NCI-H748 treated with DMSO at 0.1 percent for 48 hours (cell line): ENCODE data around the gene RIMBP3C.
"Not testable (repeated sequence)": the region's sequence is repeated elsewhere in the genome, so short reads cannot be mapped to it uniquely, and the experiment has no call there.

Experiments
- DNase-seq: peaks from one replicate; lab custom pipeline; 2025; lab: John Stamatoyannopoulos, UW

RIMBP3C gene

DNA sequence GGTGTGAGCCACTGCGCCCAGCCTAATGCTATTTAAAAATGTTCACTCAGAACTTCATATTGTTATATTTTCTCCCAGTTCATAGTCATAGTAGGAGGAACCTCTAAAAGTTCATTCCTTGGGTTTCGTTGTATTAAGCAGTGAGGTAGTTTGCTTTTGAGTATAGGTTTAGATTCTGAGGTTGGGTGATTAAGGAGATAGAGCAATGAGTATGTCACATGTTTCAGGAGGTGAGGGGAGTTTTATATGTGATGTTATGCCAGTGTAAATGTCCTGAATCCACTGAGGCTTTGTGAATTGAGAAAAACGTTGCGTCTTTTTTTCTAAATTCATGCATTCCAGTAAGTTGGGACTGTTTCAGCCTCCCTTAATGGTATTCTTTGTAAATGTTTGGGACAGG is 20.4 kb upstream of the RIMBP3C start:
- no peak for DNase-seq

- DNase-seq = no peak
These were observed 19.1 kb upstream of the RIMBP3C start for GRCh38 chr22:21570398-21570797.

DNA sequence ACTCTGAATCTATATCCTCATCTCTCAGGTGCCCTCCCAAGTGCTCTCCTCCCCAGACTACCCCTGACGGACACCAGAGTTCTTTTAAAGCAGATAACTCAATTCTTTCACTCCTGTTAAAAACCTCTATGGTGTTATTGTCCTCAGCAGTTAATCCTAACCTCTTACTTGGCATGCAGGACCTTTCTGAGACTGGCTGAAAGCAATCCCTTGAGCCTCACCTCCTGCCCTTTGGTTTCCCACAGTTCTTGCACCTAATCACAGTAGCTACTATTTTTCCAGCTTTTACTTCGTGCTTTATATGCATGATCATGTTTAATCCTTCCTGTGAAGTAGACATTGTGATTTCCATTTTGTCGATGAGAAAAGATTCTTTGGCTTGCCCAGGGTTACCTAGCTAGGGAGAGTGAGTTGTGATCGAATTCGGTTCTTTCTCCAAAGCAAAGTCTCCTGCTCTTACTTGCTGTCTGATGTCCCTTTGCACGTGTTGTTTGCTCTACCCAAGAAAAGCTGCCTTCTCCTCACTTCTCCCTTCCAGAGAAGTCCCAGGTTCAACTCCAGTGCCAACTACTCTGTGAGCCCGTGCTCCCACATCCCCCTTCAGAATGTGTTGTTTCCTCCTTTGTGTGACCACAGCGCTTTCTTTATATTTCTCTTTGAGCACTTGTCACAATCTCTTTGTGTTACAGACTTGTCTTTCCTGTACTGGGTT is 18.4 kb upstream of the RIMBP3C start:
- DNase-seq = no peak

- DNase-seq = not testable (repeated sequence)
These were observed 17.8 kb upstream of the RIMBP3C start for GRCh38 chr22:21569076-21569427.

GRCh38 chr22:21568347-21569075 is 17.2 kb upstream of the RIMBP3C start:
- no peak for DNase-seq

GRCh38 chr22:21567456-21568346 is 16.4 kb upstream of the RIMBP3C start, which contains the start of gene UBE2L3:
Gene UBE2L3, plus strand, starts transcription at chr22:21567714. Its CDS starts 31 bp downstream, at chr22:21567745.
- peak; percentile 15 for DNase-seq

- DNase-seq = no peak
These were observed 13.2 kb upstream of the RIMBP3C start for GRCh38 chr22:21564411-21564810.

GRCh38 chr22:21563912-21564311 is 12.7 kb upstream of the RIMBP3C start:
- DNase-seq = no peak

GRCh38 chr22:21560657-21561056 is 9.4 kb upstream of the RIMBP3C start:
- not testable (repeated sequence) for DNase-seq

DNA sequence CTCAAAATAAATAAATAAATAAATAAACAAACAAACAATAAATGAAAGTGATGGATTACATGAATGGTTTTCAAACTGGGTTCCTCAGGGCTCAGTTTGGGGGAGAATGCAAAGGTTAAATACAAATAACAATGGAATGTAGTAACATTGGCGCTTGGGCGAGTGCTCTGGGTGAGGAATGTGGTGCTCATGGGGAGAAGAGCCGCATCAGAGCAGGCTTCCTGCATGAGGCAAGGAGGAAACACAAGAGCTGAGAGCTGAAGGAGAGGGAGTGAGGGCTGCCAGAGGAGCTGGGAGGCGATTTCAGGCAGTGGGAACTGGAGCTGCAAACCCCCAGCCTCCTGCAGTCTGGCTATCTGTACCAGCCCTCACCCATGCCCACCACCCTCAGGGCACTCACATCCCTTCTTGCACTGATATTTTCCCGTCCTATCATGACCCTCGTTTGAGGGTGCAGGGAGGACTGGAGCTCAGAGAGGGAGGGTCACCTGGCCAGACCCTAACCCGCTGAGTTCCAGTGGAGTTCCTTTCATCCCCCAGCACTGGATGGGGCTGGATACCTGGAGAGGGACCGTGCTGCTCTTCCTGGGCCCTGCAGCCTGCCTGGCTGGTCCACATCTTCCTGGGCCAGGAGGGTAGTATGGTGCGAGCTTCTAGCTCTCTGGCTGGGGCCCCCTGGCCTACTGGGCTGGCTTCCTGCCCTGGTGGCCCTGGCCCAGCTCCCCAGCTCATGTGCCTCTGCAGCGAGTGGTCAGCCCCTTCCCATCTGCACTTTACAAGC is 8.3 kb upstream of the RIMBP3C start:
- not testable (repeated sequence) for DNase-seq

GRCh38 chr22:21550678-21551047 is 598 bp downstream of the RIMBP3C start:
- DNase-seq = not testable (repeated sequence)

DNA sequence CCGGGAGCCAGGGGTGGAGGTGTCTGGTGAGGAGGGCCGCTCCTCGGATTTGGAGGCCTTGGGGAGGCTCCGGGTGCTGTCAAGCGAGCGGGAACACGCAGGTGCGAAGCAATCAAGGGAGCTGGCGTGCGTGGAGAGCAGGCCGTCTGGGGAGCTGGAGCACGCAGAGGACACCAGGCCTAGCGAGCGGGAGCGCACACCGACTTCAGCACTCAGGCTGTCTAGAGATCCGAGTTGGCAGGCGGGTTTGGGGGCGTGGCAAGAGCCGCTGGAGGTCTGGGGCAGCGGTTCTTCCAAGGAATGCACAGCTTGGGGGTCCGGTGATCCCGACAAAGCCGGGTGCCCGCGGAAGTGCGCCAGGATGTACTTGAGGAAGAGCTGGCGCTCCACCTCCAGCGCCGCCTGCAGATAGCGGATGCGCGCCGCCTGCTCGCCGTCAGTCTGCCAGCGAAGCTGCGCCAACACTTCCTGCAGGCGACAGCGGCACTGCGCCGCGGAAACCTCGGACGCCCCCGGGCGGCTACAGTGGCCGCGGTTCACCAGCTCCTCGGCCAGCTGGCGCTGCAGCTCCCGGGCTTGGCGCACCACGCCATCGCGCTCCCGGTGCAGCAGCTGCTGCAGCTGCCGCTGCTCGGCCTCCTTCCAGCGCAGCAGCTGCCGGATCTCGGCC is 1.1 kb downstream of the RIMBP3C start:
- DNase-seq = not testable (repeated sequence)

DNA sequence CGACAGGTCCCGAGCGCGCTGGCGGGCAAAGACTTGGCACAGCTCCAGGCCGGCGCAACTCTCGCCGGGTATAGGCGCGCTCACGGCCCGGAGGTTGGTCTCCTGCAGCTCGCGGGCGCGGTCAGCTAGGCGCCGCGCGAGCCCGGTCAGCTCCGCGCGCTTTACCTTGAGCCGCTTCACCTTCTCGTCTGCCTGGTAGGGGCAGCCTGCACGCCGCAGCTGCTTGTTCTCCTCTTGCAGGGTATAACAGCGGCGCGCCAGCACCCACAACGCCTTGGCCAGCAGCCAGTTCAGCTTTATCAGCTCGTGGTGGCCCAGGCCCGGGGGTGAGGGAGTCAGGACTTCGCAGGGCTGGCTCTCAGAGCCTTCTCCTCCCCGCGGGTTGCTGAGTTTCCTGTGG is 1.7 kb downstream of the RIMBP3C start:
- not testable (repeated sequence) for DNase-seq

DNA sequence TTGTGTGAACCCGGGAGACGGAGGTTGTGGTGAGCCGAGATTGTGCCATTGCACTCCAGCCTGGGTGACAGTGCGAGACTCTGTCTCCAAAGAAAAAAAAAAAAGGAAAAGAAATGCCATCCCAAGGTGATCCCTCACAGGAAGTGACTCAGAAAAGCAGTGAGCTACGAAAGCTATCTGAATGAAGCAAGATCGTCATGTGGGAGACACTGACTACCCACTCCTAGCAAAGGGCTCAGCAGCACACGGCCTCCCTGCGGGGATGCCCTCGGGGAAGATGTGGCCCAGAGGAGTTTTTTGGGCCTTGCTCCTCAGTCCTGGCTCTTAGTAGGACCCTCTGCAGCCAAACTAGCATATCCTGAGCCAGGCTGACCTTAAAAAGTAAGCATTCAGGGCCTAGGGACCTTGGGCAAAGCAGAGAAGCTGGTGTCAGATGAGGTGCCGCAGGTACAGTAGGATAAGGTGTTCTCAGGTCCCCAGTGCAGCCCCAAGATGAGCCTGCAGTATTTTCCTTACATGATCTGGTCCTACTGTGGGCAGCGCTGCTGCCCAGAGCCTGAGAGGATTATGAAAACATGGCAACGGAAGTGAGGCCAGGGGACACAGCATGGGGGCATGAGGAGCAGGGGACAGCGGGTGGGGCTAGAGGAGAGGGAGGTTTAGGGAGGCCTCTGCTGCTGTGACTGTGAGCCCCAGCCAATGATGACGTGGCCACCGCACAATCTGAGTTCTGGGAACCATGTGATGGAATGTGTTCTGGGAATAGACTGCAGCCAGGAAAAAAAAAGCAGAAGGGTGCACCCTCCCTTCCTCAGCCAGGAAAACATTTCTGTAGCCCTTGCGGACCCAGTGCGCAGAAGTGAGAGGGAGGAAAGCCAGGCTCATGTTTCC is 6.6 kb downstream of the RIMBP3C start:
- DNase-seq = not testable (repeated sequence)

DNA sequence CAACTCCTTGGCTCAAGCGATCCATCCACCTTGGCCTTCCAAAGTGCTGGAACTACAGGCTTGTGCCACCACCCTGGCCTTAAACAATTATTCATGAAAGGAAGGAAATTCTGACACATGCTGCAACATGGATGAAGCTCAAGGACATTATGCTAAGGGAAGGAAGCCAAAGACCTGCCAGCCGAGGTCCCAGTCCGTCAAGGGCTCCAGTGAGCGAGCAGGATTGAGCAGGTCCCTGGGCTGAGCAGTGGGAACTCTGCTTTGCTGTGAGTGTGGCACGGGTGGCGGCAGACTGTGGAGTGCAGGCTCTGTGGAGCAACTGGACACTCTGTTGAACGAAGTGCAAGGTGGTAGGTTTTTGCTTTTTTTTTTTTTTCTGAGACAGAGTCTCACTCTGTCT is 11.4 kb downstream of the RIMBP3C start:
- DNase-seq = not testable (repeated sequence)

DNA sequence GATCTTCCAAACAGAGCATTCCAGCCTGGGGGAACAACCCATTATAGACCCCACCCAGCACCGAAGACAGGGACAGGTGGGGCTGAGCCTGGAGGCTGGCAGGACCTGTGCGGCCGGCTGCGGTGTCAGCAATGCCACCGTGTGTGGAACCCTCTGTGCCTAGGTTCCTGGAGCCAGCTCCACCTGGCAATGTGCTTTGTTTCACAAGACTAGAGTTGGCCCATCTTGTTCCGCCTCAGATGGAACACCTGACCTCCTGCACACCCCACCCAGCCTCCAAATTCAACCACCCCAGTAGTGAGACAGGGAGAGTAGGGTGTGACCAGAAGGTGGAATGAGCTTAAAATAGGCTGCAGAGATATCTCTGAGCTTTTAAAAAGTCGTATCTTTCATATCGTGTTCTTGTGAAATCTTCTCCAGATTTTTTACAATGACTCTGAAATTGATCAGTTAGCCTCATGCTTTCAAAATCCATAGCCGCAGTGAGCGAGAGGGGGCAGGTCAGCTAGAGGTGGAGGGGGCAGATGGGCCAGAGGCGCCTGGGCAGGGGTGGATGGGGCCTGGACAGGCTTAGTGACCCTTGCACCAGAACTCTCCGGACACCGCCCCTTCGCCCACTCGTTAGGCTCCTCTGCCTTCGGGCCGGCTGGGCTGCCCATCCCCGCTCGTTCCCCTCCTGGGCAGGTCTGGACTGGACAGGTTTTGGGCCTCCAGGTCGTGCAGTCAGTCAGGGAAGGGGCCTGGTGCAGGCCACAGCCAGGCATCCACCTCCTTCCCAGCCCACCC is 18.2 kb downstream of the RIMBP3C start:
- not testable (repeated sequence) for DNase-seq

DNA sequence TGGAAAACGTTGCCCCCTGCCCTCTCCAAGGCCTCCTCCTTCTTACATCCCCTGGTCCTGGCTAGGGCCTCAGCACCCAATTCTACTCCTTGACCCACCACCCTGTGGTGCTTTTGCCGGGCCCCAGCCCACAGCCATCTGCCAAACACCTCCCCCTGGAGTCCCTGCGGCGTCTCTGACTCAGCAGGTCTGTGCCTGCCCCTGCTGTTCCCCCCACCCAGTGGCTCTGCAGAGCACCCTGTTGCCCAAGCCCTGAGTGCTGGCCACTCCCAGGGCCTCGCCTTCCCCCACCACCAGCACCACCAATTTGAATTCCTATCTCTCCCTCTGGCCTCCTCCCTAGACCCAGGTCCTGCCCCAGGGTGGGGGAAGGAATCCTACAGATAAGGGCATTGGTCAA is 19.7 kb downstream of the RIMBP3C start:
- not testable (repeated sequence) for DNase-seq

GRCh38 chr22:21526705-21527500 is 24.4 kb downstream of the RIMBP3C start:
- not testable (repeated sequence) for DNase-seq
